DOHH2 (cell line): ENCODE measurements around the gene IFT88.

ENCODE experiments used
- H3F3A ChIP-seq: fragments of 200-600 bp; sonication (generic), shearing (Covaris generic); 2 replicates; pipeline ENCODE4 v1.6.0; 2016; ENCODE audit warnings: antibody characterized with exemption, mild to moderate bottlenecking; ENCODE audit not compliant: control insufficient read depth, insufficient read depth
- H3K27ac ChIP-seq: fragments of 200-600 bp; sonication (generic); 2 replicates; pipeline ENCODE4 v1.5.1; 2014; ENCODE audit warnings: low read depth, mild to moderate bottlenecking, low read length, moderate library complexity
- H3K27me3 ChIP-seq: fragments of 200-600 bp; sonication (generic); 2 replicates; pipeline ENCODE4 v1.6.1; 2014; ENCODE audit warnings: mild to moderate bottlenecking, low read length, mixed read lengths; ENCODE audit not compliant: control insufficient read depth
- H3K36me3 ChIP-seq: fragments of 200-600 bp; sonication (generic); 2 replicates; pipeline ENCODE4 v1.6.1; 2014; ENCODE audit warnings: mild to moderate bottlenecking, low read length, moderate library complexity, mixed read lengths; ENCODE audit not compliant: control insufficient read depth
- H3K4me1 ChIP-seq: fragments of 200-600 bp; sonication (generic); 2 replicates; pipeline ENCODE4 v1.6.1; 2014; ENCODE audit warnings: mild to moderate bottlenecking, low read length, mixed read lengths; ENCODE audit not compliant: control insufficient read depth
- H3K4me2 ChIP-seq: fragments of 200-600 bp; sonication (generic); 2 replicates; pipeline ENCODE4 v1.6.0; 2014; ENCODE audit warnings: mild to moderate bottlenecking, low read length, moderate library complexity
- H3K4me3 ChIP-seq: fragments of 200-600 bp; sonication (generic); 2 replicates; pipeline ENCODE4 v1.5.1; 2014; ENCODE audit warnings: mild to moderate bottlenecking, low read length, mixed read lengths
- H3K79me2 ChIP-seq: fragments of 200-600 bp; sonication (generic); 2 replicates; pipeline ENCODE4 v1.6.1; 2014; ENCODE audit warnings: mild to moderate bottlenecking, low read length, mixed read lengths; ENCODE audit not compliant: control insufficient read depth
- H3K9me2 ChIP-seq: fragments of 200-600 bp; sonication (generic); replicated peaks from 2 replicates; pipeline ENCODE4 v1.6.1; 2014; ENCODE audit warnings: mild to moderate bottlenecking, low read length, mixed read lengths; ENCODE audit not compliant: control insufficient read depth
- H3K9me3 ChIP-seq: fragments of 200-600 bp; sonication (generic); 2 replicates; pipeline ENCODE4 v1.6.1; 2014; ENCODE audit warnings: antibody characterized with exemption, low read length, mixed read lengths; ENCODE audit not compliant: control insufficient read depth, insufficient read depth
- H4K20me1 ChIP-seq: fragments of 200-600 bp; sonication (generic); 2 replicates; pipeline ENCODE4 v1.6.0; 2014; ENCODE audit warnings: low read depth, mild to moderate bottlenecking, antibody characterized with exemption, low read length, moderate library complexity; ENCODE audit not compliant: control insufficient read depth, insufficient read depth
- CTCF ChIP-seq: fragments of 200-600 bp; sonication (generic); IDR thresholded peaks from one replicate; pipeline ENCODE4 v1.5.1; 2014; ENCODE audit warnings: antibody characterized with exemption, mild to moderate bottlenecking, low read depth, low read length; ENCODE audit not compliant: poor library complexity, severe bottlenecking
- EZH2phosphoT487 ChIP-seq: fragments of 200-600 bp; sonication (generic); IDR thresholded peaks from 2 replicates; pipeline ENCODE4 v1.6.1; 2017; ENCODE audit warnings: borderline replicate concordance, mild to moderate bottlenecking, antibody characterized with exemption, low read length, moderate library complexity, mixed read lengths

Gene IFT88

GRCh38 chr13:20550799-20551198 lies 16.2 kb upstream of the IFT88 start:
- Histone ChIP-seq H3K9me2 (no peaks in the 10 kb centered on the region), H3K79me2 (no peaks in the 10 kb centered on the region), H3K27me3 (peaks cover 4% of the 10 kb centered on the region), H4K20me1 (no peaks in the 10 kb centered on the region), H3K4me2 (no peak overlapping the region), H3K4me3 (no peak overlapping the region), H3K9me3 (no peaks in the 10 kb centered on the region), H3F3A (no peaks in the 10 kb centered on the region), H3K36me3 (no peaks in the 10 kb centered on the region), H3K4me1 (no peaks in the 10 kb centered on the region), H3K27ac (no peak overlapping the region)
- no peak for TF ChIP-seq EZH2phosphoT487

- Histone ChIP-seq H3F3A (no peaks in the 10 kb centered on the region), H4K20me1 (no peaks in the 10 kb centered on the region), H3K79me2 (no peaks in the 10 kb centered on the region), H3K4me1 (no peaks in the 10 kb centered on the region), H3K4me3 (no peak overlapping the region), H3K27ac (no peak overlapping the region), H3K9me2 (no peaks in the 10 kb centered on the region), H3K9me3 (no peaks in the 10 kb centered on the region), H3K4me2 (no peak overlapping the region), H3K36me3 (no peaks in the 10 kb centered on the region), H3K27me3 (peaks cover 4% of the 10 kb centered on the region)
- no peak for TF ChIP-seq EZH2phosphoT487
- no peak for TF ChIP-seq CTCF
Measured at GRCh38 chr13:20553311-20553710, 13.6 kb upstream of the IFT88 start.

GRCh38 chr13:20558982-20559381 lies 8.0 kb upstream of the IFT88 start:
- H3K9me2 ChIP-seq: no peaks in the 10 kb centered on the region
- H3K79me2 ChIP-seq: no peaks in the 10 kb centered on the region
- no peaks in the 10 kb centered on the region for H3K9me3 ChIP-seq
- H3K27me3 ChIP-seq: no peaks in the 10 kb centered on the region
- H3K4me2 ChIP-seq: no peak overlapping the region
- no peaks in the 10 kb centered on the region for H3K36me3 ChIP-seq
- no peaks in the 10 kb centered on the region for H3K4me1 ChIP-seq
- H3F3A ChIP-seq: no peaks in the 10 kb centered on the region
- no peaks in the 10 kb centered on the region for H4K20me1 ChIP-seq
- no peak overlapping the region for H3K4me3 ChIP-seq
- TF ChIP-seq EZH2phosphoT487 (no peak), CTCF (no peak)
- H3K27ac ChIP-seq: no peak overlapping the region

DNA sequence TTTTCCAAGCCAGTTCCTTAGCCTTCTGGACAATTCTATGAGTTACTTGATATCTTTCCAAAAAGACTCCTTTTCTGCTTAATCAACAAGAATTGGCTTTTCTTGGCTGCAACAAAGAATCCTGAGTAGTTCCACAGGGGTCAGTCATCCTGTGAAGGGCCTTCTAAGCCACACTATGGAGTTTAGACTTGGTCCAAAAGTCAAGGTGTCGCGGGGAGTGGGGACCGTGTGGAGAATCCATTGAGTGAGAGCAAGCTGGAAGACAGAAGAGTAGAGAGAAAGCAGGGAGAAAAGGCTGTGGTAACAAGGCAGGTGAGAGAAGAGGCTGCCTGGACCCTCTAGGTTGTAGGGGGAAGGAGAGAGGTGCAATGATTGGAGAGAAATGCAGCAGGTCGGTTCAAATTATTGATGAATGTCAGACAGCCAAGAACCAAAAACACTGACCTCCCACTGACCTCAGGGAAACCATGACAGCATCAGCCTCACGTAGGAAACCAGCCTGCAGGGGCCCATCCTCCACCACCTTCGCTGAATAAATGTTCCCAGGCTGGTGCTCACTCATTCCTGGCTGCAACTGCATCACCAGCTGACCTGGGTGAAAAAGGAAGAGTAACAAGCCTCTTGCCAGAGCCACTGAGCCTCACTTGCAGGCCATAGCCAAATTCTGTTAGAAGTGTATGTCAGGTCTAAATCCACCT lies 7.1 kb upstream of the IFT88 start:
- Histone ChIP-seq H3K4me3 (no peak overlapping the region), H3F3A (no peaks in the 10 kb centered on the region), H3K36me3 (no peaks in the 10 kb centered on the region), H3K27ac (no peak overlapping the region), H3K79me2 (no peaks in the 10 kb centered on the region), H3K4me1 (no peaks in the 10 kb centered on the region), H4K20me1 (no peaks in the 10 kb centered on the region), H3K27me3 (no peaks in the 10 kb centered on the region), H3K9me3 (peaks cover 4% of the 10 kb centered on the region; the same call in 1 of the 2 replicates), H3K9me2 (no peaks in the 10 kb centered on the region), H3K4me2 (no peak overlapping the region)
- TF ChIP-seq CTCF: no peak
- TF ChIP-seq EZH2phosphoT487: no peak
